ENCODE measurements around the gene HPS3.

DNA sequence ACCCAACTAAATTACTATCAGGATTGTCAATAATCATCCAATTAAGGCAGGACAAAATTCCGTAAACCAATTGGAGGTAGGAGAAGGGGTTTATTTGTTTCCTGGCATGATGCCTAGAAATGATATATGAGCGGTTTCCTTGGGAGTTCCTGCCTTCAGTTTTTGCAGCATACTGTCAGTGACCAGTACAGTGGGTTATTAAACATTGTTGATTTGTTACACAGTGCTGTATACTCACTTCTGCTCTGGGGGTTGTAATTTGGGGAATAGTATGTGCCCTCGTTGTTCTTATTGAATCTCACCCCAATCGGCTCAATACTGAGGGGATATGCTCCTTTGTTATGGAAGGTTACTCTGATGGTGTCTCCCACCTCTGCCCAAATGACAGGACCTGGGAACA is 70.0 kb downstream of the HPS3 start:
- TF ChIP-seq CTCF (IDR thresholded peaks at IDR 0.05), result no peak
- no peak for TF ChIP-seq POLR2A (IDR thresholded peaks at IDR 0.05)
- TF ChIP-seq EP300 (IDR thresholded peaks at IDR 0.05), result no peak
- TF ChIP-seq POLR2AphosphoS5 (IDR thresholded peaks at IDR 0.05), result no peak

Measured in suprapubic skin (tissue), 4 donors.